ENCODE data around the gene EIF4G2.

GRCh38 chr11:10752061-10752460, 56.7 kb downstream of the EIF4G2 start:
- TF ChIP-seq FOXP2 (optimal IDR thresholded peaks at IDR 0.05; ENCODE audit: borderline replicate concordance, extremely low read depth, extremely low read length, insufficient read depth) (no peak), REST (IDR thresholded peaks at IDR 0.05; ENCODE audit: insufficient read depth in 1 of 2, low read depth in 2 of 2, low read length in 2 of 2) (no peak), POLR2AphosphoS5 (IDR thresholded peaks at IDR 0.05; ENCODE audit: low read depth, low read length) (no peak), SIN3A (IDR thresholded peaks at IDR 0.05; ENCODE audit: borderline replicate concordance, insufficient read depth, low read length) (no peak), TAF1 (IDR thresholded peaks at IDR 0.05; ENCODE audit: borderline replicate concordance, insufficient read depth, low read length) (no peak)

Measured in PFSK-1 (cell line).